DMS 273 treated with DMSO at 0.1 percent for 48 hours (cell line): ENCODE measurements around the gene TM4SF5.

Source experiments
- DNase-seq: peaks from one replicate; lab custom pipeline; 2025; lab: John Stamatoyannopoulos, UW

Gene TM4SF5, protein sequence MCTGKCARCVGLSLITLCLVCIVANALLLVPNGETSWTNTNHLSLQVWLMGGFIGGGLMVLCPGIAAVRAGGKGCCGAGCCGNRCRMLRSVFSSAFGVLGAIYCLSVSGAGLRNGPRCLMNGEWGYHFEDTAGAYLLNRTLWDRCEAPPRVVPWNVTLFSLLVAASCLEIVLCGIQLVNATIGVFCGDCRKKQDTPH

DNA sequence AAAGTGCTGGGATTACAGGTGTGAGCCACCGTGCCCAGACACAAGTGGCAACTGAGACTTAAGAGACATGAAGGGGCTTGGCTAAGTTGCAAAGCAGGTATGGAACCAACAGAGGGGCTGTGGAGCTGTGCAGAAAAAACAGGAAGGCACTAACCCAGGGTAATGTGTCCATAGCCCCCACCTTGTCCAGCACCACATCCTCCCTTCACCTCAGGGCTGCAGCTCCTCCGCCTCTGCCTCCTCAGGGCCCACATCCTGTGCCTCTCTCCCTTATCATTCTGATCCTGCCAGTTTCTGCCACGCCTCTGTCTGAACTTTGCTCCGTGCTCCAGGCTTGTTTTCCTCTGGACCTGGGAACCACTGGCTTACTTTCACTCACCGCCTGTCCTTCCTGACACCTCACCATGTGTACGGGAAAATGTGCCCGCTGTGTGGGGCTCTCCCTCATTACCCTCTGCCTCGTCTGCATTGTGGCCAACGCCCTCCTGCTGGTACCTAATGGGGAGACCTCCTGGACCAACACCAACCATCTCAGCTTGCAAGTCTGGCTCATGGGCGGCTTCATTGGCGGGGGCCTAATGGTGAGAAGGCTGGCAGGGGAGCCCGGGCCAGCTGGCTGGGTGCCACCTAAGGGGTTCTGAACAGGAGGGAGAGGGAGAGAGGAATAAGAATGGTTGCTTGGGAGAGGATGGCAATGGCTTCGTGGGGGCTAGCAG, at the start of gene TM4SF5:
Gene TM4SF5 (plus strand): TSS at position 368 of the 716 bp plus-strand sequence. CDS start 37 bp downstream, at position 405.
- peak; percentile 61 for DNase-seq

- DNase-seq, result no peak
These were observed 48.9 kb upstream of the TM4SF5 start for GRCh38 chr17:4722678-4723240.

- no peak for DNase-seq
These were observed 47.0 kb upstream of the TM4SF5 start for GRCh38 chr17:4724650-4725049.

GRCh38 chr17:4725646-4726310, 45.9 kb upstream of the TM4SF5 start:
- DNase-seq, result no peak

DNA sequence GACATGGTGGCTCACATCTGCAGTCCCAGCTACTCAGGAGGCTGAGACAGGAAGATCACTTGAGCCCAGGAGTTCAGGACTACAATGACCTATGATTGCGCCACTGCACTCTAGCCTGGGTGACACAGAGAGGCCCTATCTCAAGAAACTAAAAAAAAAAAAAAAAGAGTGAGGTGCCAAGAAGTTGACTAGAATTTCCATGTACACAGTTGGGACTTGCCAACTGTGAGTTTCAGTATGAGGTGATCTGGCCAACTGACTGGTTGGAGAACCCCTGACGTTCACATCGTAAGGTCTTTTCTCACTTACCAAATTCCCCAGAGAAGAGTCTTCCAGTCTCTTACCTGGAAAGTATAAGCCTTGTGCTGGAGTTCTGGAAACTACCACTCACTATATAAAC, 43.6 kb upstream of the TM4SF5 start:
- no peak for DNase-seq

- no peak for DNase-seq
These were observed 38.6 kb upstream of the TM4SF5 start for GRCh38 chr17:4733073-4733531.

DNA sequence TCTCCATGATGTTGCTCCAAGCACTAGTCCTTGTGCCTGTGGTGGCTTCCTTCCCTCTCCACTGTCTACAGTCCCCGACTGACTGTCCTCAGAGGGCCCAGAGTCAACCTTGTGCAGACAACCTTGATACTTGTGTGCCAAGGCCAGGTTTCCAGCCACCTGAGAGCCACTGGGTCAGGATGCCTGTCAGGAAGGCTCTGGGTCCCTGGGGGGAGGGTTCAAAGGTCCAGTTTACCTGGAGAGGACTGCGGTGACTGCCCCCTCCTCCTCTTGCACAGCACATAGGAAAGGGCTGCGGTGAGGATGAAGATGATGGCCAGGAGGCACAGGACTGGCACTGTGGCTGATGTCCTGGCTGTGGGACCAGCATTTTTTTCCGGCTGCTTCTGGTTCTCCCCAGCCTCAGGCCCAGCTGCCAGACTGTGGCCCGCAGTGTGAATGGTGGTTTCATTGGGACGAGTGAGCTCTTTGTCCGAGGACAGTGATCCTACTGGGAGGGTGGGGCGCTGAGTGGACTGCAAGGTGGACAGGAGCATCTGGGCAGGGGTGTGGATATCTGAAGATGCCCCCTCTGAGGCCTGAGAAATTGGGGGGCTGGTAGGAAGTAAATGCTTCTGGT, 36.7 kb upstream of the TM4SF5 start:
- DNase-seq, result no peak

DNA sequence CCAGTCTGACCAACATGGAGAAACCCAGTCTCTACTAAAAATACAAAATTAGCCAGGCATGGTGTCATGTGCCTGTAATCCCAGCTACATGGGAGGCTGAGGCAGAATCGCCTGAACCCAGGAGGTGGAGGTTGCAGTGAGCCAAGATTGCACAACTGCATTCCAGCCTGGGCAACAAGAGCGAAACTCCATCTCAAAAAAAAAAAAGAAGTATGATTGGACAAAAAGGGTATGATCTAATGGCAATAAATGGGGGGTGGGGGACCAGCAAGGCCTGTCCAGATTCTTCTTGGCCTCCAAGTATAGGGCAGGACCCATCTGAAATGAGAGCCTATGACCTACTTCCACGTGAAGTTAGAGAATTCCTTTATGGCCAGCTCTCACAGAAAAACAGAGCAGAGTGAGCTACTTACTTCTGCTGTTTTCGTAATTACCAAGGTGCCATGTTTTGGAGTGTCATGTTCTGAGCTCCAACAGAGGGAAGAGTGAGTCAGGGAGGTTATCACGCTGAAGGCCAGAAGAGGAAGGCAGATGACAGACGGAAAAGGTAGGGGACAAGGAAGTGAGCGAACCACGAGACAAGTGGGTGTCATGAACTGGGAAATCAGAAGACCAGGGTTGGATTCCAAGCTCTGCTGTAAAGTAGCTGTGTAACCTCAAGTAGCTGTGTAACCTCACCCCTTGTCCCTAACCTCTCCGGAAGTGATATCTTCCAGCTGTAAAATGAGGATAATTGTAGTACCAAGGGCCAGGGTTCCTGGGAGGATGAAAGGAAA, 35.6 kb upstream of the TM4SF5 start:
- no peak for DNase-seq

- DNase-seq, result no peak
These were observed 33.3 kb upstream of the TM4SF5 start for GRCh38 chr17:4738136-4739121.

- no peak for DNase-seq
These were observed 32.3 kb upstream of the TM4SF5 start, which contains the start of the genes CXCL16 and ZMYND15 for GRCh38 chr17:4739122-4740024. Gene CXCL16, minus strand, starts transcription at chr17:4739928. Its CDS starts 589 bp downstream, at chr17:4739339. Gene ZMYND15, plus strand, starts transcription at chr17:4739833. Its CDS starts 716 bp downstream, at chr17:4740549.

GRCh38 chr17:4740025-4740351, 31.7 kb upstream of the TM4SF5 start:
- no peak for DNase-seq

GRCh38 chr17:4740584-4740983, 31.1 kb upstream of the TM4SF5 start:
- no peak for DNase-seq

DNA sequence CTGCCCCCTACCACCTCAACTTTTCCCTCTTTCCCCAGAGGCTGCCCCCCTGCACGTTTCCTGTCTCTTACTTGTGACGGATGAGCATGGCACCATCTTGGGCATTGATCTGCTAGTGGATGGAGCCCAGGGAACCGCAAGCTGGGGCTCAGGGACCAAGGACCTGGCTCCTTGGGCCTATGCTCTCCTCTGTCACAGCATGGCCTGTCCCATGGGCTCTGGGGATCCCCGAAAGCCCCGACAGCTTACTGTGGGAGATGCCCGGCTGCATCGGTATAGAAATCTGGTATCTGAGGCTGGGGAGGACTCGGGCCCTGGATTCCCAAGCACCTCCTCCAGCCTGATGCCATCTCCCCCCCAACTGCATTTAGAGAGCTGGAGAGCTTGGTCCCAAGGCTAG, 30.1 kb upstream of the TM4SF5 start:
- no peak for DNase-seq

- DNase-seq, result no peak
These were observed 29.6 kb upstream of the TM4SF5 start for GRCh38 chr17:4742133-4742532.

GRCh38 chr17:4742629-4743028, 29.1 kb upstream of the TM4SF5 start:
- DNase-seq, result no peak

DNA sequence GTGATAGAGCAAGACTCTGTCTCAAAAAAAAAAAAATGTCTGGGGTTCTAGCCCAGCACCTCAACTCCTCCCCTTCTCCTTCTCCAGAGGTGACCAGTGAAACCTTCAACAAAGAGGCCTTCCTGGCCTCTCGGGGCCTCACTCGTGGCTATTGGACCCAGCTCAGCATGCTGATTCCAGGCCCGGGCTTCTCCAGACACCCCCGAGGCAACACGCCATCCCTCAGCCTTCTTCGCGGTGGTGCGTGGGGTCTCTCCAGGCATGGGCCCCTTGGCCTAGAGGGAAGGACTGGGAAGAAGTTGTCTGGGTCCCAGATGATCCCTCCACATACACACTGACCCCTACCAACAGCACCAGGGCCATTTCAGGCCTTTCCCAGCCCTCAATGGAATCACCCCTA, 28.5 kb upstream of the TM4SF5 start:
- DNase-seq, result no peak

- DNase-seq, result no peak
These were observed 27.8 kb upstream of the TM4SF5 start for GRCh38 chr17:4743898-4744297.

GRCh38 chr17:4744999-4745969, 26.4 kb upstream of the TM4SF5 start:
- DNase-seq, result no peak
